Activated naive CD8-positive, alpha-beta T cell (primary cell): Measurements from ENCODE around the gene CAMKK2.
"Not testable (repeated sequence)": the region's sequence is repeated elsewhere in the genome, so short reads cannot be mapped to it uniquely, and the experiment has no call there.

Source experiments
- H3K27ac Mint-ChIP-seq: one replicate; pipeline ENCODE4 v1.8.0; 2021; ENCODE audit warnings: mixed read lengths
- H3K27me3 Mint-ChIP-seq: one replicate; pipeline ENCODE4 v1.8.0; 2021; ENCODE audit warnings: mixed read lengths
- H3K36me3 Mint-ChIP-seq: one replicate; pipeline ENCODE4 v1.8.0; 2021; ENCODE audit warnings: mixed read lengths
- H3K4me1 Mint-ChIP-seq: one replicate; pipeline ENCODE4 v1.8.0; 2021; ENCODE audit warnings: low read depth, mixed read lengths
- H3K4me3 Mint-ChIP-seq: one replicate; pipeline ENCODE4 v1.8.0; 2021; ENCODE audit warnings: mild to moderate bottlenecking, mixed read lengths
- H3K9me3 Mint-ChIP-seq: one replicate; pipeline ENCODE4 v1.8.0; 2021; ENCODE audit warnings: low read depth, mixed read lengths

CAMKK2 gene

GRCh38 chr12:121202407-121203355 is 93.8 kb downstream of the CAMKK2 start:
- Mint-ChIP-seq H3K9me3 (no peaks in the 10 kb centered on the region), H3K36me3 (no peaks in the 10 kb centered on the region), H3K4me3 (no peak overlapping the region), H3K4me1 (no peaks in the 10 kb centered on the region), H3K27me3 (no peaks in the 10 kb centered on the region), H3K27ac (no peak overlapping the region)

GRCh38 chr12:121201140-121201539 is 95.4 kb downstream of the CAMKK2 start:
- not testable (repeated sequence) for H3K9me3 Mint-ChIP-seq, H3K4me1 Mint-ChIP-seq, H3K4me3 Mint-ChIP-seq, H3K36me3 Mint-ChIP-seq, H3K27me3 Mint-ChIP-seq, H3K27ac Mint-ChIP-seq

GRCh38 chr12:121198949-121199348 is 97.6 kb downstream of the CAMKK2 start:
- H3K4me3 Mint-ChIP-seq: no peak overlapping the region
- H3K27me3 Mint-ChIP-seq: no peaks in the 10 kb centered on the region
- H3K36me3 Mint-ChIP-seq: no peaks in the 10 kb centered on the region

GRCh38 chr12:121196902-121197301 is 99.6 kb downstream of the CAMKK2 start:
- Mint-ChIP-seq H3K27ac (no peak overlapping the region), H3K36me3 (no peaks in the 10 kb centered on the region)

More at GRCh38 chr12:121198949-121199348, 97.6 kb downstream of the CAMKK2 start:
- H3K27ac Mint-ChIP-seq: no peak overlapping the region
- peaks cover 1% of the 10 kb centered on the region for H3K4me1 Mint-ChIP-seq
- no peaks in the 10 kb centered on the region for H3K9me3 Mint-ChIP-seq

GRCh38 chr12:121191151-121191550 is 105.4 kb downstream of the CAMKK2 start:
- Mint-ChIP-seq H3K4me1 (no peaks in the 10 kb centered on the region), H3K36me3 (no peaks in the 10 kb centered on the region), H3K27me3 (no peaks in the 10 kb centered on the region), H3K4me3 (no peak overlapping the region), H3K27ac (peak overlapping the region; percentile 11), H3K9me3 (no peaks in the 10 kb centered on the region)

More at GRCh38 chr12:121196902-121197301, 99.6 kb downstream of the CAMKK2 start:
- Mint-ChIP-seq H3K9me3 (no peaks in the 10 kb centered on the region), H3K27me3 (no peaks in the 10 kb centered on the region), H3K4me3 (no peak overlapping the region), H3K4me1 (peaks cover 1% of the 10 kb centered on the region)

GRCh38 chr12:121190523-121191031 is 105.9 kb downstream of the CAMKK2 start:
- no peaks in the 10 kb centered on the region for H3K36me3 Mint-ChIP-seq
- H3K4me1 Mint-ChIP-seq: no peaks in the 10 kb centered on the region
- H3K9me3 Mint-ChIP-seq: no peaks in the 10 kb centered on the region
- no peak overlapping the region for H3K4me3 Mint-ChIP-seq
- H3K27me3 Mint-ChIP-seq: no peaks in the 10 kb centered on the region
- H3K27ac Mint-ChIP-seq: no peak overlapping the region

GRCh38 chr12:121189619-121190155 is 106.8 kb downstream of the CAMKK2 start:
- no peaks in the 10 kb centered on the region for H3K9me3 Mint-ChIP-seq
- H3K27ac Mint-ChIP-seq: no peak overlapping the region
- H3K4me3 Mint-ChIP-seq: no peak overlapping the region
- no peaks in the 10 kb centered on the region for H3K4me1 Mint-ChIP-seq
- H3K27me3 Mint-ChIP-seq: no peaks in the 10 kb centered on the region
- no peaks in the 10 kb centered on the region for H3K36me3 Mint-ChIP-seq

GRCh38 chr12:121189131-121189530 is 107.4 kb downstream of the CAMKK2 start:
- no peak overlapping the region for H3K27ac Mint-ChIP-seq
- H3K4me1 Mint-ChIP-seq: no peaks in the 10 kb centered on the region
- no peak overlapping the region for H3K4me3 Mint-ChIP-seq
- no peaks in the 10 kb centered on the region for H3K27me3 Mint-ChIP-seq
- no peaks in the 10 kb centered on the region for H3K36me3 Mint-ChIP-seq
- no peaks in the 10 kb centered on the region for H3K9me3 Mint-ChIP-seq

- Mint-ChIP-seq H3K9me3 (no peaks in the 10 kb centered on the region), H3K27me3 (no peaks in the 10 kb centered on the region), H3K4me3 (no peak overlapping the region), H3K36me3 (no peaks in the 10 kb centered on the region), H3K27ac (no peak overlapping the region), H3K4me1 (no peaks in the 10 kb centered on the region)
Observed at GRCh38 chr12:121188227-121188626, 108.3 kb downstream of the CAMKK2 start.
